Suprapubic skin (tissue), 4 donors: ENCODE measurements around the gene PHF12. TPM values are rescaled to one million over a fixed set of nuclear protein-coding genes. Genes with fewer than 3 reads are reported as not detected.
A peak's percentile ranks its signal among the peaks of the same experiment; 100 is the strongest.

Source experiments
- DNase-seq, 2 donors: peaks; one replicate each; pipeline ENCODE4 v3.0.0-alpha.2; 2019; ENCODE audit warnings: low spot score in 2 of 2
- H3K27ac ChIP-seq: fragments of 200-600 bp; sonication (generic); one replicate; pipeline ENCODE4 v1.5.1; 2019
- H3K27me3 ChIP-seq: fragments of 200-600 bp; sonication (generic); one replicate; pipeline ENCODE4 v1.5.1; 2019
- H3K36me3 ChIP-seq: fragments of 200-600 bp; sonication (generic); one replicate; pipeline ENCODE4 v1.5.1; 2019
- H3K4me1 ChIP-seq: fragments of 200-600 bp; sonication (generic); one replicate; pipeline ENCODE4 v1.5.1; 2019
- H3K4me3 ChIP-seq: fragments of 200-600 bp; sonication (generic); one replicate; pipeline ENCODE4 v1.5.1; 2019; ENCODE audit warnings: mild to moderate bottlenecking
- H3K9me3 ChIP-seq: fragments of 200-600 bp; sonication (generic); one replicate; pipeline ENCODE4 v1.5.1; 2019
- EP300 ChIP-seq: sonication (generic); formaldehyde crosslinking; IDR thresholded peaks from one replicate; pipeline ENCODE4 v1.6.1; 2017; ENCODE audit warnings: antibody characterized with exemption
- POLR2A ChIP-seq, 2 donors: fragments of 450-650 bp; IDR thresholded peaks; one replicate each; pipeline ENCODE4 v1.6.1; 2017; ENCODE audit warnings: antibody characterized with exemption in 2 of 2, mild to moderate bottlenecking in 2 of 2, moderate library complexity in 2 of 2
- POLR2AphosphoS5 ChIP-seq, 3 donors: sonication (generic); formaldehyde crosslinking; IDR thresholded peaks; one replicate each; pipeline ENCODE4 v1.6.1; 2017; ENCODE audit warnings: antibody characterized with exemption in 3 of 3
- WGBS: methylation state at CpG from one replicate; pipeline ENCODE4 v1.1.5; 2018; 5-methylcytosine and 5-hydroxymethylcytosine counted together
- total RNA-seq, 4 donors: library from RNA; depleted of rRNA; stranded (reverse); fragments of >200 nt; gene quantifications; one replicate each; pipeline ENCODE4 v1.1.0, GENCODE V29; 2016
- TF ChIP-seq, protein P1 (sequence below), 2 donors: fragments of 200-600 bp in 1 of 2; fragments of 450-650 bp in 1 of 2; sonication (generic) in 1 of 2; IDR thresholded peaks; one replicate each; pipeline ENCODE4 v1.5.1; 2016 to 2019; ENCODE audit warnings: antibody characterized with exemption in 2 of 2, mild to moderate bottlenecking in 1 of 2, moderate library complexity in 1 of 2

Gene PHF12
- total RNA-seq, 4 donors from 2014 or later: 24.4 to 80.9 (median 35.4) TPM

DNA sequence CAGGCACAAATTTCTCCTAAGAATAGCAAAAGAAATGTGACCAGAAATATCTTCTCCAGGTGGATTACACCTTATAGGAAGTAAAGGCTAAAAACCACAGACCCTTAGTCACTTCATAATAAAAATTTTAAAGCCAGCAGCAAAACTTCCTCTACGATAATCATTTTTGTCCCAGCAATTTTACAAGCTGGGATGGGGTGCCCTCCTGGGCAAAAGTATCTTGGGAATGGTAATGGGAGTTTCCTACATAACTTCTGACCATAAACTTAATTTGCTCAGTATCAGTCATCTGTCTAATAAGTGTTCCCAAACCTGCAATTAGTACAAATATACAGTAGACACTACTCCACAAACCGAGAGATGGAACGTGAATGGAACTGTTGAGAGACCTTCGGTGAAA is 3.0 kb downstream of the PHF12 start:
- TF ChIP-seq, protein P1, sequence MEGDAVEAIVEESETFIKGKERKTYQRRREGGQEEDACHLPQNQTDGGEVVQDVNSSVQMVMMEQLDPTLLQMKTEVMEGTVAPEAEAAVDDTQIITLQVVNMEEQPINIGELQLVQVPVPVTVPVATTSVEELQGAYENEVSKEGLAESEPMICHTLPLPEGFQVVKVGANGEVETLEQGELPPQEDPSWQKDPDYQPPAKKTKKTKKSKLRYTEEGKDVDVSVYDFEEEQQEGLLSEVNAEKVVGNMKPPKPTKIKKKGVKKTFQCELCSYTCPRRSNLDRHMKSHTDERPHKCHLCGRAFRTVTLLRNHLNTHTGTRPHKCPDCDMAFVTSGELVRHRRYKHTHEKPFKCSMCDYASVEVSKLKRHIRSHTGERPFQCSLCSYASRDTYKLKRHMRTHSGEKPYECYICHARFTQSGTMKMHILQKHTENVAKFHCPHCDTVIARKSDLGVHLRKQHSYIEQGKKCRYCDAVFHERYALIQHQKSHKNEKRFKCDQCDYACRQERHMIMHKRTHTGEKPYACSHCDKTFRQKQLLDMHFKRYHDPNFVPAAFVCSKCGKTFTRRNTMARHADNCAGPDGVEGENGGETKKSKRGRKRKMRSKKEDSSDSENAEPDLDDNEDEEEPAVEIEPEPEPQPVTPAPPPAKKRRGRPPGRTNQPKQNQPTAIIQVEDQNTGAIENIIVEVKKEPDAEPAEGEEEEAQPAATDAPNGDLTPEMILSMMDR (IDR thresholded peaks at IDR 0.05): no peak
- TF ChIP-seq POLR2A (IDR thresholded peaks at IDR 0.05) (no peak), POLR2AphosphoS5 (IDR thresholded peaks at IDR 0.05) (no peak)
- peak overlapping the region; percentile 85 for H3K4me3 ChIP-seq
- peaks cover 4% of the 10 kb centered on the region for H3K36me3 ChIP-seq
- no peaks in the 10 kb centered on the region for H3K27me3 ChIP-seq
- no peak for DNase-seq
- no peaks in the 10 kb centered on the region for H3K9me3 ChIP-seq
- H3K4me1 ChIP-seq: peaks cover 48% of the 10 kb centered on the region
- peak overlapping the region; percentile 93 for H3K27ac ChIP-seq
- 22% methylated on average over 4 of the region's 4 CpGs for WGBS

DNA sequence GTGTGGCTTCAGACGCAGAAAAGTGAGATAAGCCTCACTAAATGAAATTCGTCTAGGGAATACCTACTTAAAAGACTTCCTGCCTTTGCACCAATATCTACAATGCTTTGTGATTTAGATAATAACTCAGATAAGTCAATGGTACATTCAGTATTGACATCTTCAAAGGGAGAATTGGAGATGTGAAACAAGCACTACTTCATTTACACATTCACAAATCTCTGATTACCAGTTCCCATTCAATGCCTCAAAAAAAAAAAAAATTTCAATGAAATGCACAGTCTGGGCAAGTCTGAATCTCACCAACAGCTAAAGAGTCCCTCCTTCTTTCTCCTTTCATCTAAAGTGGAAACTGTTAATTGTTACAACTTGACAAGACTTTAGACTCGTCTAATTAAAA is 3.7 kb downstream of the PHF12 start:
- Histone ChIP-seq H3K27me3 (no peaks in the 10 kb centered on the region), H3K27ac (no peak overlapping the region), H3K4me1 (peaks cover 43% of the 10 kb centered on the region), H3K9me3 (no peaks in the 10 kb centered on the region), H3K4me3 (no peak overlapping the region), H3K36me3 (peaks cover 9% of the 10 kb centered on the region)
- no peak for TF ChIP-seq EP300
- no peak for DNase-seq
- 51% methylated on average over 3 of the region's 3 CpGs for WGBS

DNA sequence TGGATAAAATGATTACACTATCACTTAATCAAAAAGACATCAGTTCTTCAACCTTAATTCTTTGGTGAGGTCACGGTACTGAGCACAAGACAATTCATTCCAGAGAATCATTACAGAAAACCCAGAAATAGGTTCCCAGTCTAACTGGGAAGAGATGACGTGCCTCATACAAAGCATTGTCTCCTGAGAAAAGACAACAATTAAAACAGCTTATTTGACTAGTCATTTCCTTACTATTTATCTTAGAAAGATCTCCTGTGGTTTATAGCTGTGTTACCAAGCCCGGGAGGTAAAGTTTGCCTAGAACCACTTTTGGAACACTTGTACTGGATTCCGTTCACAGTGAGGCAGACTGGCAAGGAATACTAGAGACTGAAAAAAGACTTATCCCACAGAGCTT is 5.1 kb downstream of the PHF12 start:
- no peak for DNase-seq
- 42% methylated on average over 4 of the region's 4 CpGs for WGBS
- H3K36me3 ChIP-seq: peaks cover 9% of the 10 kb centered on the region
- H3K9me3 ChIP-seq: no peaks in the 10 kb centered on the region
- peak overlapping the region; percentile 30 for H3K27ac ChIP-seq
- H3K27me3 ChIP-seq: no peaks in the 10 kb centered on the region
- peaks cover 49% of the 10 kb centered on the region for H3K4me1 ChIP-seq
- H3K4me3 ChIP-seq: no peak overlapping the region
- TF ChIP-seq POLR2A (IDR thresholded peaks at IDR 0.05) (no peak), EP300 (no peak), POLR2AphosphoS5 (IDR thresholded peaks at IDR 0.05) (no peak)
- TF ChIP-seq, protein P1 (IDR thresholded peaks at IDR 0.05): no peak

DNA sequence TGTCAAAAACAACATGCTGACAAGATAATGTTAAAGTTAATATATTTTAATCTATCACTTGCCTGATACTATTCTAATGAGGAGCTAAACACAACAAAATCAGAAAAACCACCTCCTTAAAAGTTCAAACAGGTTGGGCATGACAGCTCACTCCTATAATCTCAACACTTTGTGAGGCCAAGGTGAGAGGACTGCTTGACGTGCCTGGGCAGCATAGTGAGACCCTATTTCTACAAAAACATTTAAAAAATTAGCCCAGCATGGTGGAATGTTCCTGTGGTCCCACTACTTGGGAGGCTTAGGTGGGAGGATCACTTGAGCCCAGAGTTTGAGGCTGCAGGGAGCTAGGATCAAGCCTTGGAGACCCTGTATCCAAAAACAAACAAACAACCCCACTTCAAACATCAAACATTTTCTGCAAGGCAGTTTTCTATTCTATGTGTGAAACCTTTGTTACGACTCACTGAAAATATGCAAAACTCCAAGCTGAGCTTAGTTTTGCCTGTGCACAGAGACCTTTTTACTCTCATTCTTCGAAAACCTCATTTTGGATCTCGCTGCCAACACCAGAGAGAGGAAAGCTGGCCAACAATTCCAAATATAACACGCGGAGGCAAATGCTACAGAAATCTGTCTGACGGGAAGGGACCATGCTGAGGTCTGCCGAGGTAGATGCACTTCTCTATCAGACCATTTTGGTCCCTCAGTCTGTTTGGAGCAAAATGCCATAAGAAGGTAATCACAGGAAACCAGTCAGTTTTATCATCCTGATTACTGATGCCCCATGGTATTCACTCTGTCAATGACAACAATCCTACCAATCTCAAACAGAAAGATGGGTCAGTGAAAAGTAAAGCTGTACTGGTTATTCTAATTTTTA is 6.2 kb downstream of the PHF12 start:
- no peak for TF ChIP-seq POLR2AphosphoS5 (IDR thresholded peaks at IDR 0.05)
- TF ChIP-seq, protein P1 (IDR thresholded peaks at IDR 0.05): no peak
- TF ChIP-seq POLR2A (IDR thresholded peaks at IDR 0.05): no peak
- TF ChIP-seq EP300: no peak
- H3K36me3 ChIP-seq: peaks cover 9% of the 10 kb centered on the region
- no peaks in the 10 kb centered on the region for H3K27me3 ChIP-seq
- peak overlapping the region; percentile 30 for H3K27ac ChIP-seq
- peaks cover 55% of the 10 kb centered on the region for H3K4me1 ChIP-seq
- no peak for DNase-seq
- no peak overlapping the region for H3K4me3 ChIP-seq
- 52% methylated on average over 8 of the region's 8 CpGs for WGBS
- H3K9me3 ChIP-seq: no peaks in the 10 kb centered on the region

DNA sequence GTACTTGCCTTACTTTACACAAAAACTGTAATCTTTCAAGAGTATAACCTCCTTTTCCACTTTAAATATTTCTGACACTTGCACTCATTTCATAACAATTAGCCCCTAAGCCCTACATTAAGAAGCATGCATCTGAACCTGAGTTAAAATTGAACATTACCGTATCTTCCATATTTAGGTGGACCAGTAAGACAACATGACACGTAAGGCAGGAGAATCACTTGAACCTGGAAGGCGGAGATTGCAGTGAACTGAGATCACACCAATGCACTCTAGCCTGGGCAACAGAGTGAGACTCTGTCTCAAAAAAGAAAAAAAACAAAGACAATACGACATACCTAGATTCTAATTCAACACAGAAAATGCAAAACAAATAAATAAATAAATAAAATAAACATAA is 7.0 kb downstream of the PHF12 start:
- Histone ChIP-seq H3K4me3 (no peak overlapping the region), H3K36me3 (peaks cover 9% of the 10 kb centered on the region), H3K4me1 (peaks cover 61% of the 10 kb centered on the region), H3K9me3 (no peaks in the 10 kb centered on the region), H3K27me3 (no peaks in the 10 kb centered on the region), H3K27ac (no peak overlapping the region)
- no peak for DNase-seq
- WGBS: 90% methylated on average over 4 of the region's 4 CpGs
- TF ChIP-seq, protein P1 (IDR thresholded peaks at IDR 0.05): no peak
- TF ChIP-seq POLR2AphosphoS5 (IDR thresholded peaks at IDR 0.05) (no peak), EP300 (no peak)
